WTC11 (cell line): ENCODE measurements around the gene IRX5. TPM values are rescaled to one million over a fixed set of nuclear protein-coding genes. Genes with fewer than 3 reads are reported as not detected.

Experiments used
- CREB1 ChIP-seq: sonication (generic); formaldehyde crosslinking; IDR thresholded peaks from 2 replicates; pipeline ENCODE4 v1.8.0; 2023; ENCODE audit warnings: mild to moderate bottlenecking, missing genetic modification reagents
- CREM ChIP-seq: sonication (generic); formaldehyde crosslinking; IDR thresholded peaks from 2 replicates; pipeline ENCODE4 v1.8.1; 2022; ENCODE audit warnings: mild to moderate bottlenecking, missing genetic modification reagents, moderate library complexity
- FOXP1 ChIP-seq: sonication (generic); formaldehyde crosslinking; IDR thresholded peaks from 2 replicates; pipeline ENCODE4 v1.8.0; 2022; ENCODE audit warnings: missing genetic modification reagents, mild to moderate bottlenecking, moderate library complexity, borderline replicate concordance
- IRF2 ChIP-seq: sonication (generic); formaldehyde crosslinking; IDR thresholded peaks from 2 replicates; pipeline ENCODE4 v1.8.0; 2022; ENCODE audit warnings: low read depth, missing genetic modification reagents, borderline replicate concordance
- MXD4 ChIP-seq: fragments of 250-450 bp; sonication (Bioruptor Pico); IDR thresholded peaks from 2 replicates; pipeline ENCODE4 v1.8.0; 2021; ENCODE audit warnings: mild to moderate bottlenecking, moderate library complexity, borderline replicate concordance
- MYBL2 ChIP-seq: sonication (generic); formaldehyde crosslinking; IDR thresholded peaks from 2 replicates; pipeline ENCODE4 v1.8.1; 2023; ENCODE audit warnings: mild to moderate bottlenecking, moderate library complexity, missing genetic modification reagents
- NFYB ChIP-seq: sonication (generic); formaldehyde crosslinking; conservative IDR thresholded peaks from 2 replicates; pipeline ENCODE4 v1.8.0; 2022; ENCODE audit warnings: low read depth, missing genetic modification reagents
- PRRX2 ChIP-seq: fragments of 250-450 bp; sonication (Bioruptor Pico); IDR thresholded peaks from 2 replicates; pipeline ENCODE4 v1.8.0; 2021; ENCODE audit warnings: mild to moderate bottlenecking
- RELA ChIP-seq: sonication (generic); formaldehyde crosslinking; IDR thresholded peaks from 2 replicates; pipeline ENCODE4 v1.8.1; 2022; ENCODE audit warnings: missing genetic modification reagents, mild to moderate bottlenecking, borderline replicate concordance
- TEAD4 ChIP-seq: sonication (generic); formaldehyde crosslinking; IDR thresholded peaks from 2 replicates; pipeline ENCODE4 v1.8.0; 2022; ENCODE audit warnings: mild to moderate bottlenecking, missing genetic modification reagents
- TP53 ChIP-seq: sonication (generic); formaldehyde crosslinking; IDR thresholded peaks from 2 replicates; pipeline ENCODE4 v1.8.1; 2023; ENCODE audit warnings: mild to moderate bottlenecking, missing genetic modification reagents
- ZNF138 ChIP-seq: sonication (generic); formaldehyde crosslinking; conservative IDR thresholded peaks from 2 replicates; pipeline ENCODE4 v1.8.1; 2022; ENCODE audit warnings: mild to moderate bottlenecking, moderate library complexity, missing genetic modification reagents
- ZNF232 ChIP-seq: sonication (generic); formaldehyde crosslinking; IDR thresholded peaks from 2 replicates; pipeline ENCODE4 v1.8.0; 2022; ENCODE audit warnings: mild to moderate bottlenecking, missing genetic modification reagents
- ZNF416 ChIP-seq: fragments of 250-450 bp; sonication (Bioruptor Pico); IDR thresholded peaks from 2 replicates; pipeline ENCODE4 v1.9.0; 2021; ENCODE audit warnings: mild to moderate bottlenecking, inconsistent platforms
- total RNA-seq: library from RNA; stranded (reverse); gene quantifications from 3 replicates; pipeline ENCODE4 v1.2.3, GENCODE V29; 2021
- TF ChIP-seq, protein P1 (sequence below): sonication (generic); formaldehyde crosslinking; conservative IDR thresholded peaks from 2 replicates; pipeline ENCODE4 v1.8.1; 2022; ENCODE audit warnings: mild to moderate bottlenecking, missing genetic modification reagents
- TF ChIP-seq, protein P2 (sequence below): sonication (generic); formaldehyde crosslinking; IDR thresholded peaks from 2 replicates; pipeline ENCODE4 v1.8.1; 2023; ENCODE audit warnings: mild to moderate bottlenecking, missing genetic modification reagents, moderate library complexity
- TF ChIP-seq, protein P3 (sequence below): fragments of 200-600 bp; IDR thresholded peaks from 2 replicates; pipeline ENCODE4 v1.8.0; 2022; ENCODE audit warnings: antibody characterized with exemption
- TF ChIP-seq, protein P4 (sequence below): sonication (generic); formaldehyde crosslinking; IDR thresholded peaks from 2 replicates; pipeline ENCODE4 v1.8.1; 2023; ENCODE audit warnings: mild to moderate bottlenecking, missing genetic modification reagents, borderline replicate concordance
- TF ChIP-seq, protein P5 (sequence below): sonication (generic); formaldehyde crosslinking; IDR thresholded peaks from 2 replicates; pipeline ENCODE4 v1.8.0; 2022; ENCODE audit warnings: mild to moderate bottlenecking, missing genetic modification reagents
- TF ChIP-seq, protein P6 (sequence below): sonication (generic); formaldehyde crosslinking; IDR thresholded peaks from 2 replicates; pipeline ENCODE4 v1.8.0; 2022; ENCODE audit warnings: mild to moderate bottlenecking, missing genetic modification reagents
- TF ChIP-seq, protein P7 (sequence below): sonication (generic); formaldehyde crosslinking; IDR thresholded peaks from 2 replicates; pipeline ENCODE4 v1.8.1; 2023; ENCODE audit warnings: mild to moderate bottlenecking, missing genetic modification reagents, moderate library complexity
- TF ChIP-seq, protein P8 (sequence below): sonication (generic); formaldehyde crosslinking; IDR thresholded peaks from 2 replicates; pipeline ENCODE4 v1.8.1; 2022; ENCODE audit warnings: low read depth, missing genetic modification reagents, borderline replicate concordance
- TF ChIP-seq, protein P9 (sequence below): sonication (generic); formaldehyde crosslinking; IDR thresholded peaks from 2 replicates; pipeline ENCODE4 v1.8.0; 2023; ENCODE audit warnings: missing genetic modification reagents, mild to moderate bottlenecking, borderline replicate concordance

The IRX5 gene
- total RNA-seq, 1 experiment from 2014 or later = 0.35 TPM

DNA sequence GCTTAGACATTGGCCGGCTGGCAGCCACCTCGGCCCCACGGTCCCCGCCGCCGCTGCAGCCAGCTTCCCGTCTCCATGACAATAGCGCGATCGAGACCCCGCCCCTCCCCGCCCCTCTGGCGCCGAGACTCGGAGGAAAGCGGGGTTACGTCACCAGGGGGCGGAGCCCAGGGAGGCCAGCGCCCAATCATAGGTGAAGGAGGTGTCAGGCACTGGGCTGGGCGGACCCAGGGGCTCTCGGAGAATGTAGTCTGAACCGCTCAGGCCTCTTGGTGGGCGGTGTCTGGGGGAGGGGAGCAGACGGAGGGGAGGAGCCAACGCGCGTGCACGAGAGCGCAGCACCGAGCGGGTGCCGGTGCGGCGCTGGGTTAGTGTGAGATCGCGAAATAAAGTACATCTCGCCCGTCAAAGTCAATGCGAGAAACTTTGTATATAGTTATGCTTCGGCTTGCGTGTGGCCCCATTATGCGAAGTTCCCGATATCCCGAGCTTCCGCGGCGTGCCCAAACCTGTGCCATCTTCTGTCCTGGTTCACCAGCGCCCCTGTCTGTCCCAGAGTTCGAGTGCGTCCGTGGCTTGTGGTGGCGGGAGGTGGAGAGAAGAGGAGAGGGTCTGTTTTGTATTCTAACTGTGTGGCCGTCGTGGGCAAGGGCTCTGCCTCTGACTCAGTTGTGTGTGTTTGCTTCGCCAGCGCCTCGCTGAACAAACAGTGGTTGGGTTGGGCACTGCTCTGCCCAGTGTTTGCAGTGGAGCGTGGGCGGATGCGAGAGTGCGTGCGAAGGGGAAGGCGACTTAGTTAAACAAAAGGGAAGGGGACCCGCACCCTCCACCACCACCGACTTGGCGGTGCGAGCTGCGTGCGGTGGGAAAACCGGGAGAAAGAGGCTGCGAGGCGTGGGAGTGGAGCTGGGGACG lies 1.3 kb upstream of the IRX5 start (continued):
- TF ChIP-seq ZNF416 (CRISPR knock-in tag) (no peak), ZNF232 (no peak), NFYB (CRISPR knock-in tag) (peak; percentile 77), CREM (no peak; the same call in 1 of the 2 replicates), TP53 (CRISPR knock-in tag) (no peak), TEAD4 (no peak), CREB1 (CRISPR knock-in tag) (no peak), MYBL2 (no peak), IRF2 (CRISPR knock-in tag) (no peak), ZNF138 (CRISPR knock-in tag) (no peak), RELA (CRISPR knock-in tag) (no peak), MXD4 (no peak), PRRX2 (CRISPR knock-in tag) (no peak), FOXP1 (no peak)
- TF ChIP-seq, protein P1, sequence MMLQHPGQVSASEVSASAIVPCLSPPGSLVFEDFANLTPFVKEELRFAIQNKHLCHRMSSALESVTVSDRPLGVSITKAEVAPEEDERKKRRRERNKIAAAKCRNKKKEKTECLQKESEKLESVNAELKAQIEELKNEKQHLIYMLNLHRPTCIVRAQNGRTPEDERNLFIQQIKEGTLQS (CRISPR knock-in tag) = no peak
- TF ChIP-seq, protein P2, sequence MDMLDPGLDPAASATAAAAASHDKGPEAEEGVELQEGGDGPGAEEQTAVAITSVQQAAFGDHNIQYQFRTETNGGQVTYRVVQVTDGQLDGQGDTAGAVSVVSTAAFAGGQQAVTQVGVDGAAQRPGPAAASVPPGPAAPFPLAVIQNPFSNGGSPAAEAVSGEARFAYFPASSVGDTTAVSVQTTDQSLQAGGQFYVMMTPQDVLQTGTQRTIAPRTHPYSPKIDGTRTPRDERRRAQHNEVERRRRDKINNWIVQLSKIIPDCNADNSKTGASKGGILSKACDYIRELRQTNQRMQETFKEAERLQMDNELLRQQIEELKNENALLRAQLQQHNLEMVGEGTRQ (CRISPR knock-in tag) = peak; percentile 47; the same call in 1 of the 2 replicates
- TF ChIP-seq, protein P3, sequence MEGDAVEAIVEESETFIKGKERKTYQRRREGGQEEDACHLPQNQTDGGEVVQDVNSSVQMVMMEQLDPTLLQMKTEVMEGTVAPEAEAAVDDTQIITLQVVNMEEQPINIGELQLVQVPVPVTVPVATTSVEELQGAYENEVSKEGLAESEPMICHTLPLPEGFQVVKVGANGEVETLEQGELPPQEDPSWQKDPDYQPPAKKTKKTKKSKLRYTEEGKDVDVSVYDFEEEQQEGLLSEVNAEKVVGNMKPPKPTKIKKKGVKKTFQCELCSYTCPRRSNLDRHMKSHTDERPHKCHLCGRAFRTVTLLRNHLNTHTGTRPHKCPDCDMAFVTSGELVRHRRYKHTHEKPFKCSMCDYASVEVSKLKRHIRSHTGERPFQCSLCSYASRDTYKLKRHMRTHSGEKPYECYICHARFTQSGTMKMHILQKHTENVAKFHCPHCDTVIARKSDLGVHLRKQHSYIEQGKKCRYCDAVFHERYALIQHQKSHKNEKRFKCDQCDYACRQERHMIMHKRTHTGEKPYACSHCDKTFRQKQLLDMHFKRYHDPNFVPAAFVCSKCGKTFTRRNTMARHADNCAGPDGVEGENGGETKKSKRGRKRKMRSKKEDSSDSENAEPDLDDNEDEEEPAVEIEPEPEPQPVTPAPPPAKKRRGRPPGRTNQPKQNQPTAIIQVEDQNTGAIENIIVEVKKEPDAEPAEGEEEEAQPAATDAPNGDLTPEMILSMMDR = no peak
- TF ChIP-seq, protein P4, sequence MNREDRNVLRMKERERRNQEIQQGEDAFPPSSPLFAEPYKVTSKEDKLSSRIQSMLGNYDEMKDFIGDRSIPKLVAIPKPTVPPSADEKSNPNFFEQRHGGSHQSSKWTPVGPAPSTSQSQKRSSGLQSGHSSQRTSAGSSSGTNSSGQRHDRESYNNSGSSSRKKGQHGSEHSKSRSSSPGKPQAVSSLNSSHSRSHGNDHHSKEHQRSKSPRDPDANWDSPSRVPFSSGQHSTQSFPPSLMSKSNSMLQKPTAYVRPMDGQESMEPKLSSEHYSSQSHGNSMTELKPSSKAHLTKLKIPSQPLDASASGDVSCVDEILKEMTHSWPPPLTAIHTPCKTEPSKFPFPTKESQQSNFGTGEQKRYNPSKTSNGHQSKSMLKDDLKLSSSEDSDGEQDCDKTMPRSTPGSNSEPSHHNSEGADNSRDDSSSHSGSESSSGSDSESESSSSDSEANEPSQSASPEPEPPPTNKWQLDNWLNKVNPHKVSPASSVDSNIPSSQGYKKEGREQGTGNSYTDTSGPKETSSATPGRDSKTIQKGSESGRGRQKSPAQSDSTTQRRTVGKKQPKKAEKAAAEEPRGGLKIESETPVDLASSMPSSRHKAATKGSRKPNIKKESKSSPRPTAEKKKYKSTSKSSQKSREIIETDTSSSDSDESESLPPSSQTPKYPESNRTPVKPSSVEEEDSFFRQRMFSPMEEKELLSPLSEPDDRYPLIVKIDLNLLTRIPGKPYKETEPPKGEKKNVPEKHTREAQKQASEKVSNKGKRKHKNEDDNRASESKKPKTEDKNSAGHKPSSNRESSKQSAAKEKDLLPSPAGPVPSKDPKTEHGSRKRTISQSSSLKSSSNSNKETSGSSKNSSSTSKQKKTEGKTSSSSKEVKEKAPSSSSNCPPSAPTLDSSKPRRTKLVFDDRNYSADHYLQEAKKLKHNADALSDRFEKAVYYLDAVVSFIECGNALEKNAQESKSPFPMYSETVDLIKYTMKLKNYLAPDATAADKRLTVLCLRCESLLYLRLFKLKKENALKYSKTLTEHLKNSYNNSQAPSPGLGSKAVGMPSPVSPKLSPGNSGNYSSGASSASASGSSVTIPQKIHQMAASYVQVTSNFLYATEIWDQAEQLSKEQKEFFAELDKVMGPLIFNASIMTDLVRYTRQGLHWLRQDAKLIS (CRISPR knock-in tag) = no peak
- TF ChIP-seq, protein P5, sequence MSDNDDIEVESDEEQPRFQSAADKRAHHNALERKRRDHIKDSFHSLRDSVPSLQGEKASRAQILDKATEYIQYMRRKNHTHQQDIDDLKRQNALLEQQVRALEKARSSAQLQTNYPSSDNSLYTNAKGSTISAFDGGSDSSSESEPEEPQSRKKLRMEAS = no peak
- TF ChIP-seq, protein P6, sequence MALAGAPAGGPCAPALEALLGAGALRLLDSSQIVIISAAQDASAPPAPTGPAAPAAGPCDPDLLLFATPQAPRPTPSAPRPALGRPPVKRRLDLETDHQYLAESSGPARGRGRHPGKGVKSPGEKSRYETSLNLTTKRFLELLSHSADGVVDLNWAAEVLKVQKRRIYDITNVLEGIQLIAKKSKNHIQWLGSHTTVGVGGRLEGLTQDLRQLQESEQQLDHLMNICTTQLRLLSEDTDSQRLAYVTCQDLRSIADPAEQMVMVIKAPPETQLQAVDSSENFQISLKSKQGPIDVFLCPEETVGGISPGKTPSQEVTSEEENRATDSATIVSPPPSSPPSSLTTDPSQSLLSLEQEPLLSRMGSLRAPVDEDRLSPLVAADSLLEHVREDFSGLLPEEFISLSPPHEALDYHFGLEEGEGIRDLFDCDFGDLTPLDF (CRISPR knock-in tag) = no peak
- TF ChIP-seq, protein P7, sequence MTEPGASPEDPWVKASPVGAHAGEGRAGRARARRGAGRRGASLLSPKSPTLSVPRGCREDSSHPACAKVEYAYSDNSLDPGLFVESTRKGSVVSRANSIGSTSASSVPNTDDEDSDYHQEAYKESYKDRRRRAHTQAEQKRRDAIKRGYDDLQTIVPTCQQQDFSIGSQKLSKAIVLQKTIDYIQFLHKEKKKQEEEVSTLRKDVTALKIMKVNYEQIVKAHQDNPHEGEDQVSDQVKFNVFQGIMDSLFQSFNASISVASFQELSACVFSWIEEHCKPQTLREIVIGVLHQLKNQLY (CRISPR knock-in tag) = no peak
- TF ChIP-seq, protein P8, sequence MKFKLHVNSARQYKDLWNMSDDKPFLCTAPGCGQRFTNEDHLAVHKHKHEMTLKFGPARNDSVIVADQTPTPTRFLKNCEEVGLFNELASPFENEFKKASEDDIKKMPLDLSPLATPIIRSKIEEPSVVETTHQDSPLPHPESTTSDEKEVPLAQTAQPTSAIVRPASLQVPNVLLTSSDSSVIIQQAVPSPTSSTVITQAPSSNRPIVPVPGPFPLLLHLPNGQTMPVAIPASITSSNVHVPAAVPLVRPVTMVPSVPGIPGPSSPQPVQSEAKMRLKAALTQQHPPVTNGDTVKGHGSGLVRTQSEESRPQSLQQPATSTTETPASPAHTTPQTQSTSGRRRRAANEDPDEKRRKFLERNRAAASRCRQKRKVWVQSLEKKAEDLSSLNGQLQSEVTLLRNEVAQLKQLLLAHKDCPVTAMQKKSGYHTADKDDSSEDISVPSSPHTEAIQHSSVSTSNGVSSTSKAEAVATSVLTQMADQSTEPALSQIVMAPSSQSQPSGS (CRISPR knock-in tag) = no peak
- TF ChIP-seq, protein P9, sequence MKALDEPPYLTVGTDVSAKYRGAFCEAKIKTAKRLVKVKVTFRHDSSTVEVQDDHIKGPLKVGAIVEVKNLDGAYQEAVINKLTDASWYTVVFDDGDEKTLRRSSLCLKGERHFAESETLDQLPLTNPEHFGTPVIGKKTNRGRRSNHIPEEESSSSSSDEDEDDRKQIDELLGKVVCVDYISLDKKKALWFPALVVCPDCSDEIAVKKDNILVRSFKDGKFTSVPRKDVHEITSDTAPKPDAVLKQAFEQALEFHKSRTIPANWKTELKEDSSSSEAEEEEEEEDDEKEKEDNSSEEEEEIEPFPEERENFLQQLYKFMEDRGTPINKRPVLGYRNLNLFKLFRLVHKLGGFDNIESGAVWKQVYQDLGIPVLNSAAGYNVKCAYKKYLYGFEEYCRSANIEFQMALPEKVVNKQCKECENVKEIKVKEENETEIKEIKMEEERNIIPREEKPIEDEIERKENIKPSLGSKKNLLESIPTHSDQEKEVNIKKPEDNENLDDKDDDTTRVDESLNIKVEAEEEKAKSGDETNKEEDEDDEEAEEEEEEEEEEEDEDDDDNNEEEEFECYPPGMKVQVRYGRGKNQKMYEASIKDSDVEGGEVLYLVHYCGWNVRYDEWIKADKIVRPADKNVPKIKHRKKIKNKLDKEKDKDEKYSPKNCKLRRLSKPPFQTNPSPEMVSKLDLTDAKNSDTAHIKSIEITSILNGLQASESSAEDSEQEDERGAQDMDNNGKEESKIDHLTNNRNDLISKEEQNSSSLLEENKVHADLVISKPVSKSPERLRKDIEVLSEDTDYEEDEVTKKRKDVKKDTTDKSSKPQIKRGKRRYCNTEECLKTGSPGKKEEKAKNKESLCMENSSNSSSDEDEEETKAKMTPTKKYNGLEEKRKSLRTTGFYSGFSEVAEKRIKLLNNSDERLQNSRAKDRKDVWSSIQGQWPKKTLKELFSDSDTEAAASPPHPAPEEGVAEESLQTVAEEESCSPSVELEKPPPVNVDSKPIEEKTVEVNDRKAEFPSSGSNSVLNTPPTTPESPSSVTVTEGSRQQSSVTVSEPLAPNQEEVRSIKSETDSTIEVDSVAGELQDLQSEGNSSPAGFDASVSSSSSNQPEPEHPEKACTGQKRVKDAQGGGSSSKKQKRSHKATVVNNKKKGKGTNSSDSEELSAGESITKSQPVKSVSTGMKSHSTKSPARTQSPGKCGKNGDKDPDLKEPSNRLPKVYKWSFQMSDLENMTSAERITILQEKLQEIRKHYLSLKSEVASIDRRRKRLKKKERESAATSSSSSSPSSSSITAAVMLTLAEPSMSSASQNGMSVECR (CRISPR knock-in tag) = no peak; the same call in 1 of the 2 replicates
